Left hindlimb (tissue), 1 donor: Measurements from ENCODE around the gene MBOAT2.
A peak's percentile ranks its signal among the peaks of the same experiment; 100 is the strongest.
"Not testable (repeated sequence)": the region's sequence is repeated elsewhere in the genome, so short reads cannot be mapped to it uniquely, and the experiment has no call there.

ENCODE experiments used
- DNase-seq: peaks from one replicate; pipeline ENCODE4 v3.0.0-alpha.2; 2018

MBOAT2 gene

GRCh38 chr2:8938384-8938783, 65.1 kb downstream of the MBOAT2 start:
- no peak for DNase-seq

- DNase-seq: no peak
These were observed 67.5 kb downstream of the MBOAT2 start for GRCh38 chr2:8935982-8936381.

GRCh38 chr2:8934338-8934737, 69.1 kb downstream of the MBOAT2 start:
- no peak for DNase-seq

- no peak for DNase-seq
These were observed 70.8 kb downstream of the MBOAT2 start for GRCh38 chr2:8932702-8933101.

GRCh38 chr2:8930185-8930584, 73.3 kb downstream of the MBOAT2 start:
- not testable (repeated sequence) for DNase-seq

GRCh38 chr2:8929128-8929527, 74.4 kb downstream of the MBOAT2 start:
- no peak for DNase-seq

GRCh38 chr2:8927510-8928455, 75.7 kb downstream of the MBOAT2 start:
- no peak for DNase-seq

- DNase-seq: peak; percentile 44
These were observed 77.1 kb downstream of the MBOAT2 start for GRCh38 chr2:8926356-8926755.

GRCh38 chr2:8925411-8925810, 78.1 kb downstream of the MBOAT2 start:
- no peak for DNase-seq

- no peak for DNase-seq
These were observed 80.3 kb downstream of the MBOAT2 start for GRCh38 chr2:8923183-8923582.

GRCh38 chr2:8922431-8922830, 81.1 kb downstream of the MBOAT2 start:
- DNase-seq: no peak

GRCh38 chr2:8918412-8918811, 85.1 kb downstream of the MBOAT2 start:
- no peak for DNase-seq

- no peak for DNase-seq
These were observed 87.5 kb downstream of the MBOAT2 start for GRCh38 chr2:8915941-8916340.

GRCh38 chr2:8913767-8914166, 89.7 kb downstream of the MBOAT2 start:
- DNase-seq: not testable (repeated sequence)

GRCh38 chr2:8907764-8908288, 95.7 kb downstream of the MBOAT2 start:
- DNase-seq: no peak

- DNase-seq: not testable (repeated sequence)
These were observed 99.6 kb downstream of the MBOAT2 start for GRCh38 chr2:8903924-8904323.

GRCh38 chr2:8902757-8903156, 100.7 kb downstream of the MBOAT2 start:
- not testable (repeated sequence) for DNase-seq

GRCh38 chr2:8897206-8897605, 106.3 kb downstream of the MBOAT2 start:
- not testable (repeated sequence) for DNase-seq

GRCh38 chr2:8896671-8897070, 106.8 kb downstream of the MBOAT2 start:
- not testable (repeated sequence) for DNase-seq

GRCh38 chr2:8895087-8895912, 108.2 kb downstream of the MBOAT2 start:
- not testable (repeated sequence) for DNase-seq

- no peak for DNase-seq
These were observed 109.3 kb downstream of the MBOAT2 start for GRCh38 chr2:8893978-8894820.

- no peak for DNase-seq
These were observed 110.0 kb downstream of the MBOAT2 start for GRCh38 chr2:8893474-8893873.
